HepG2 (cell line): ENCODE data around the gene CCDC170. TPM values are rescaled to one million over a fixed set of nuclear protein-coding genes. Genes with fewer than 3 reads are reported as not detected.

Experiments used
- GATAD2A ChIP-seq: IDR thresholded peaks from 2 replicates; pipeline ENCODE4 v1.6.1; 2016
- HIVEP1 ChIP-seq: sonication (generic); formaldehyde crosslinking; IDR thresholded peaks from 2 replicates; pipeline ENCODE4 v1.4.0; 2020; ENCODE audit warnings: mild to moderate bottlenecking, missing genetic modification reagents
- HNF4G ChIP-seq, 2 experiments: sonication (generic) in 1 of 2; formaldehyde crosslinking in 1 of 2; IDR thresholded peaks; 2 replicates each; pipeline versions ENCODE4 v1.4.0 to v1.6.1; 2011 to 2020; ENCODE audit warnings: borderline replicate concordance in 2 of 2, low read depth in 2 of 2, mild to moderate bottlenecking in 2 of 2, low read length in 1 of 2, missing genetic modification reagents in 1 of 2, moderate library complexity in 1 of 2
- KDM5B ChIP-seq: sonication (generic); formaldehyde crosslinking; IDR thresholded peaks from 2 replicates; pipeline ENCODE4 v1.4.0; 2020; ENCODE audit warnings: missing genetic modification reagents, mild to moderate bottlenecking, borderline replicate concordance
- NR2F6 ChIP-seq, 2 experiments: IDR thresholded peaks; 2 replicates each; pipeline ENCODE4 v1.6.1; 2016; ENCODE audit warnings: antibody characterized with exemption in 1 of 2, mild to moderate bottlenecking in 1 of 2
- POGZ ChIP-seq: sonication (generic); formaldehyde crosslinking; IDR thresholded peaks from 2 replicates; pipeline ENCODE4 v1.4.0; 2020; ENCODE audit warnings: mild to moderate bottlenecking, missing genetic modification reagents
- POLR2AphosphoS2 ChIP-seq: IDR thresholded peaks from 2 replicates; pipeline ENCODE4 v1.6.1; 2011; ENCODE audit warnings: low read depth, low read length, improper control_type of control experiment
- SOX6 ChIP-seq, 2 experiments: fragments of 450-650 bp in 1 of 2; sonication (generic) in 1 of 2; formaldehyde crosslinking in 1 of 2; IDR thresholded peaks; 2 replicates each; pipeline versions ENCODE4 v1.4.0 to v1.6.1; 2017 to 2020; ENCODE audit warnings: antibody characterized with exemption in 1 of 2, mild to moderate bottlenecking in 1 of 2, missing genetic modification reagents in 1 of 2
- STAG1 ChIP-seq: sonication (generic); formaldehyde crosslinking; IDR thresholded peaks from 2 replicates; pipeline ENCODE4 v1.4.0; 2020; ENCODE audit warnings: missing genetic modification reagents
- TEAD3 ChIP-seq: optimal IDR thresholded peaks from 2 replicates; pipeline ENCODE3; 2016; ENCODE audit warnings: borderline replicate concordance
- ZNF34 ChIP-seq: sonication (generic); formaldehyde crosslinking; IDR thresholded peaks from 2 replicates; pipeline ENCODE4 v1.4.0; 2020; ENCODE audit warnings: mild to moderate bottlenecking, missing genetic modification reagents, borderline replicate concordance
- ZNF720 ChIP-seq: sonication (generic); formaldehyde crosslinking; IDR thresholded peaks from 2 replicates; pipeline ENCODE4 v1.4.0; 2020; ENCODE audit warnings: missing genetic modification reagents
- polyA plus RNA-seq, 8 experiments: library from polyadenylated mRNA; depleted of rRNA in 3 of 8; stranded (reverse) in 7 of 8; unstranded in 1 of 8; fragments of >200 nt; fragmentation: Illumina TruSeq in 4 of 8; extraction: Trizol in 4 of 8; gene quantifications; 2 replicates each; pipeline versions ENCODE4 v1.2.1 to v1.2.3, GENCODE V29; 2011 to 2016; ENCODE audit warnings: low read depth in 4 of 8, missing spikeins in 1 of 8, mixed read lengths in 1 of 8; ENCODE audit not compliant: insufficient read depth in 1 of 8
- total RNA-seq, 5 experiments: library from RNA; depleted of rRNA; stranded (reverse); fragments of >200 nt; fragmentation: Illumina TruSeq; extraction: Trizol; gene quantifications; 2 replicates each; pipeline ENCODE4 v1.2.3, GENCODE V29; 2016; ENCODE audit warnings: low read depth in 1 of 5
- TF ChIP-seq, protein P1 (sequence below): IDR thresholded peaks from 2 replicates; pipeline ENCODE4 v1.6.1; 2016; ENCODE audit warnings: low read depth, missing genetic modification reagents, missing compliant biosample characterization
- TF ChIP-seq, protein P2 (sequence below): sonication (generic); formaldehyde crosslinking; IDR thresholded peaks from 2 replicates; pipeline ENCODE4 v1.5.1; 2020; ENCODE audit warnings: missing genetic modification reagents, mild to moderate bottlenecking, borderline replicate concordance
- TF ChIP-seq, protein P3 (sequence below): sonication (generic); formaldehyde crosslinking; IDR thresholded peaks from 2 replicates; pipeline ENCODE4 v1.4.0; 2020; ENCODE audit warnings: missing genetic modification reagents

Gene CCDC170
- total and polyA plus RNA-seq, 2 of the 13 experiments (the other 11 are each of a cell fraction or from before 2014, with no cell fraction given) = 0.90 to 5.1 TPM

DNA sequence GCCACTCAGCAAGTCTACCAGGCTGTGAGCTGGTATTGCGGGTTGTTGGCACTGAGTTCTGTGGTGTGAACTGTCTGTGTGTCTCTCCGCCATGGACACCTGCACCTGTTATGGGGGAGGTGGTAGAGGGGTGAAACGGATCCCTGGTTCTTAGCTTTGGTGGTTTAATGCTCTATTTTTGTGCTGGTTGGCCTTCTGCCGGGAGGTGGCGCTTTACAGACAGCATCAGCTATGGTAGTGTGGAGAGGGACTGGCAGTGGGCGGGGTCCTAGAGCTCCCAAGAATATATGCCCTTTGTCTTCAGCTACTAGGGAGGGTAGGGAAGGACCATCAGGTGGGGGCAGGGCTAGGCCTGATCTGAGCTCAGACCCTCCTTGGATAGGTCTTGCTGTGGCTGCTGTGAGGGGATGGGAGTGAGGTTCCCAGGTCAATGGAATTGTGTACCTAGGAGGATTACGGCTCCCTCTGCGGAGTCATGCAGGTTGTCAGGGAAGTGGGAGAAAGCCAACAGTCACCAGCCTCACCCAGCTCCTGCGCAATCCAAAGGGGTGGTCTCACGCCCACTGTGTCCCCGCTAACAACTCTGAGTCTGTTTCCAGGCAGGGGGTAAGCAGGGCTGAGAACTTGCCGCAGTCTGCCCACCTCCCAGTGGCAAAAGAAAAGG is 154.3 kb downstream of the CCDC170 start (continued):
- TF ChIP-seq, protein P1, sequence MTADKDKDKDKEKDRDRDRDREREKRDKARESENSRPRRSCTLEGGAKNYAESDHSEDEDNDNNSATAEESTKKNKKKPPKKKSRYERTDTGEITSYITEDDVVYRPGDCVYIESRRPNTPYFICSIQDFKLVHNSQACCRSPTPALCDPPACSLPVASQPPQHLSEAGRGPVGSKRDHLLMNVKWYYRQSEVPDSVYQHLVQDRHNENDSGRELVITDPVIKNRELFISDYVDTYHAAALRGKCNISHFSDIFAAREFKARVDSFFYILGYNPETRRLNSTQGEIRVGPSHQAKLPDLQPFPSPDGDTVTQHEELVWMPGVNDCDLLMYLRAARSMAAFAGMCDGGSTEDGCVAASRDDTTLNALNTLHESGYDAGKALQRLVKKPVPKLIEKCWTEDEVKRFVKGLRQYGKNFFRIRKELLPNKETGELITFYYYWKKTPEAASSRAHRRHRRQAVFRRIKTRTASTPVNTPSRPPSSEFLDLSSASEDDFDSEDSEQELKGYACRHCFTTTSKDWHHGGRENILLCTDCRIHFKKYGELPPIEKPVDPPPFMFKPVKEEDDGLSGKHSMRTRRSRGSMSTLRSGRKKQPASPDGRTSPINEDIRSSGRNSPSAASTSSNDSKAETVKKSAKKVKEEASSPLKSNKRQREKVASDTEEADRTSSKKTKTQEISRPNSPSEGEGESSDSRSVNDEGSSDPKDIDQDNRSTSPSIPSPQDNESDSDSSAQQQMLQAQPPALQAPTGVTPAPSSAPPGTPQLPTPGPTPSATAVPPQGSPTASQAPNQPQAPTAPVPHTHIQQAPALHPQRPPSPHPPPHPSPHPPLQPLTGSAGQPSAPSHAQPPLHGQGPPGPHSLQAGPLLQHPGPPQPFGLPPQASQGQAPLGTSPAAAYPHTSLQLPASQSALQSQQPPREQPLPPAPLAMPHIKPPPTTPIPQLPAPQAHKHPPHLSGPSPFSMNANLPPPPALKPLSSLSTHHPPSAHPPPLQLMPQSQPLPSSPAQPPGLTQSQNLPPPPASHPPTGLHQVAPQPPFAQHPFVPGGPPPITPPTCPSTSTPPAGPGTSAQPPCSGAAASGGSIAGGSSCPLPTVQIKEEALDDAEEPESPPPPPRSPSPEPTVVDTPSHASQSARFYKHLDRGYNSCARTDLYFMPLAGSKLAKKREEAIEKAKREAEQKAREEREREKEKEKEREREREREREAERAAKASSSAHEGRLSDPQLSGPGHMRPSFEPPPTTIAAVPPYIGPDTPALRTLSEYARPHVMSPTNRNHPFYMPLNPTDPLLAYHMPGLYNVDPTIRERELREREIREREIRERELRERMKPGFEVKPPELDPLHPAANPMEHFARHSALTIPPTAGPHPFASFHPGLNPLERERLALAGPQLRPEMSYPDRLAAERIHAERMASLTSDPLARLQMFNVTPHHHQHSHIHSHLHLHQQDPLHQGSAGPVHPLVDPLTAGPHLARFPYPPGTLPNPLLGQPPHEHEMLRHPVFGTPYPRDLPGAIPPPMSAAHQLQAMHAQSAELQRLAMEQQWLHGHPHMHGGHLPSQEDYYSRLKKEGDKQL (CRISPR knock-in tag) = no peak
- TF ChIP-seq, protein P2, sequence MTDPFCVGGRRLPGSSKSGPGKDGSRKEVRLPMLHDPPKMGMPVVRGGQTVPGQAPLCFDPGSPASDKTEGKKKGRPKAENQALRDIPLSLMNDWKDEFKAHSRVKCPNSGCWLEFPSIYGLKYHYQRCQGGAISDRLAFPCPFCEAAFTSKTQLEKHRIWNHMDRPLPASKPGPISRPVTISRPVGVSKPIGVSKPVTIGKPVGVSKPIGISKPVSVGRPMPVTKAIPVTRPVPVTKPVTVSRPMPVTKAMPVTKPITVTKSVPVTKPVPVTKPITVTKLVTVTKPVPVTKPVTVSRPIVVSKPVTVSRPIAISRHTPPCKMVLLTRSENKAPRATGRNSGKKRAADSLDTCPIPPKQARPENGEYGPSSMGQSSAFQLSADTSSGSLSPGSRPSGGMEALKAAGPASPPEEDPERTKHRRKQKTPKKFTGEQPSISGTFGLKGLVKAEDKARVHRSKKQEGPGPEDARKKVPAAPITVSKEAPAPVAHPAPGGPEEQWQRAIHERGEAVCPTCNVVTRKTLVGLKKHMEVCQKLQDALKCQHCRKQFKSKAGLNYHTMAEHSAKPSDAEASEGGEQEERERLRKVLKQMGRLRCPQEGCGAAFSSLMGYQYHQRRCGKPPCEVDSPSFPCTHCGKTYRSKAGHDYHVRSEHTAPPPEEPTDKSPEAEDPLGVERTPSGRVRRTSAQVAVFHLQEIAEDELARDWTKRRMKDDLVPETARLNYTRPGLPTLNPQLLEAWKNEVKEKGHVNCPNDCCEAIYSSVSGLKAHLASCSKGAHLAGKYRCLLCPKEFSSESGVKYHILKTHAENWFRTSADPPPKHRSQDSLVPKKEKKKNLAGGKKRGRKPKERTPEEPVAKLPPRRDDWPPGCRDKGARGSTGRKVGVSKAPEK (CRISPR knock-in tag) = 0 out of 2 replicates have a peak, but pooled peaks have one; percentile 50
- TF ChIP-seq POLR2AphosphoS2 = no peak
- no peak for TF ChIP-seq SOX6 (IDR thresholded peaks at IDR 0.05)
- peak; percentile 49; the same call in 1 of the 2 replicates for TF ChIP-seq SOX6 (CRISPR knock-in tag; IDR thresholded peaks at IDR 0.05)
- peak; percentile 64 for TF ChIP-seq STAG1
- no peak for TF ChIP-seq NR2F6 (IDR thresholded peaks at IDR 0.05)
- TF ChIP-seq NR2F6 (CRISPR knock-in tag; IDR thresholded peaks at IDR 0.05) = 0 out of 2 replicates have a peak, but pooled peaks have one; percentile 21
- TF ChIP-seq ZNF720 (CRISPR knock-in tag) = no peak
- no peak for TF ChIP-seq ZNF34 (CRISPR knock-in tag)
- peak; percentile 34; the same call in 1 of the 2 replicates for TF ChIP-seq HIVEP1 (CRISPR knock-in tag)
- TF ChIP-seq TEAD3 (CRISPR knock-in tag) = peak; percentile 32
- 0 out of 2 replicates have a peak, but pooled peaks have one; percentile 45 for TF ChIP-seq POGZ (CRISPR knock-in tag)
- peak; percentile 22; the same call in 1 of the 2 replicates for TF ChIP-seq HNF4G (IDR thresholded peaks at IDR 0.05; ENCODE audit: borderline replicate concordance, low read depth, low read length)
- TF ChIP-seq HNF4G (CRISPR knock-in tag; IDR thresholded peaks at IDR 0.05; ENCODE audit: borderline replicate concordance, low read depth) = no peak
- TF ChIP-seq KDM5B (CRISPR knock-in tag) = 0 out of 2 replicates have a peak, but pooled peaks have one; percentile 25
- TF ChIP-seq GATAD2A = peak; percentile 39; the same call in 1 of the 2 replicates
- TF ChIP-seq, protein P3, sequence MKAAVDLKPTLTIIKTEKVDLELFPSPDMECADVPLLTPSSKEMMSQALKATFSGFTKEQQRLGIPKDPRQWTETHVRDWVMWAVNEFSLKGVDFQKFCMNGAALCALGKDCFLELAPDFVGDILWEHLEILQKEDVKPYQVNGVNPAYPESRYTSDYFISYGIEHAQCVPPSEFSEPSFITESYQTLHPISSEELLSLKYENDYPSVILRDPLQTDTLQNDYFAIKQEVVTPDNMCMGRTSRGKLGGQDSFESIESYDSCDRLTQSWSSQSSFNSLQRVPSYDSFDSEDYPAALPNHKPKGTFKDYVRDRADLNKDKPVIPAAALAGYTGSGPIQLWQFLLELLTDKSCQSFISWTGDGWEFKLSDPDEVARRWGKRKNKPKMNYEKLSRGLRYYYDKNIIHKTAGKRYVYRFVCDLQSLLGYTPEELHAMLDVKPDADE (CRISPR knock-in tag) = no peak
